ENCODE results near the gene EFNA5. TPM values are rescaled to one million over a fixed set of nuclear protein-coding genes. Genes with fewer than 3 reads are reported as not detected.

The EFNA5 gene
- total and polyA plus RNA-seq, 2 experiments from 2014 or later = 0.64 to 0.86 TPM

DNA sequence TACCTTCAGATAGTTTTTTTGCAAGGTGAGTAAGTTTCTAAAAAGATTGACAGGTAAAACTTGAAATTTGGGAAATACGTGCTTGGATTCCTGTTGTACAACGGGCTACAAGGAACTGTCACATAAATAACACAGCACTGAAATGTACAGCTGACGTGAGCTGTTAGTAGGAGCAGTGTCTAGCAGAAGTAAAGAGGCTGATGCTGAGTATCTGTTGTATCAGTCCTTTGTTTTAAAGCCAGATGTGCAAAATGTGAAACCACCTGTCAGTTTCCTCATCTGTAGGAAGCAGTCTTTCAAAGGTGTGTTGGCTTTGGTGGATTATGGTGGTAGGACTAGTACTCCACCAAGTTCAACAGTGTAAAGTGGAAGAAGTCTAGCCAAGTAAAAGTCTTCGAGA lies 122.3 kb downstream of the EFNA5 start:
- Histone ChIP-seq H3K4me1 (ENCODE audit: insufficient read depth) (peaks cover 8% of the 10 kb centered on the region; the same call in 1 of the 2 replicates), H3K9me2 (ENCODE audit: insufficient read depth) (no peaks in the 10 kb centered on the region), H3K36me3 (ENCODE audit: low read depth) (no peaks in the 10 kb centered on the region), H3K27ac (no peak overlapping the region), H3K9ac (no peak overlapping the region), H3F3A (ENCODE audit: insufficient read depth) (no peaks in the 10 kb centered on the region), H4K20me1 (ENCODE audit: insufficient read depth) (no peaks in the 10 kb centered on the region), H3K27me3 (replicated peaks; ENCODE audit: insufficient read depth) (peaks cover 23% of the 10 kb centered on the region), H3K9me3 (ENCODE audit: low read depth) (no peaks in the 10 kb centered on the region), H3K4me2 (ENCODE audit: unreplicated experiment) (no peak overlapping the region), H3K4me3 (no peak overlapping the region), H2AFZ (no peak overlapping the region), H3K79me2 (ENCODE audit: insufficient read depth) (no peaks in the 10 kb centered on the region)
- in situ Hi-C loops (cut with MboI) = no loop called here
- WGBS, 2 experiments (ENCODE audit: low coverage in 1 of 2, low lambda C conversion rate in 2 of 2, missing lambda C conversion rate in 2 of 2) = 91 to 92% methylated on average over 4 of the region's 4 CpGs
- no peak for DNase-seq
- TF ChIP-seq EZH2phosphoT487 (IDR thresholded peaks at IDR 0.05; ENCODE audit: insufficient read depth, low read depth) (no peak), EZH2 (IDR thresholded peaks at IDR 0.05; ENCODE audit: insufficient read depth, poor library complexity, severe bottlenecking) (no peak)

DNA sequence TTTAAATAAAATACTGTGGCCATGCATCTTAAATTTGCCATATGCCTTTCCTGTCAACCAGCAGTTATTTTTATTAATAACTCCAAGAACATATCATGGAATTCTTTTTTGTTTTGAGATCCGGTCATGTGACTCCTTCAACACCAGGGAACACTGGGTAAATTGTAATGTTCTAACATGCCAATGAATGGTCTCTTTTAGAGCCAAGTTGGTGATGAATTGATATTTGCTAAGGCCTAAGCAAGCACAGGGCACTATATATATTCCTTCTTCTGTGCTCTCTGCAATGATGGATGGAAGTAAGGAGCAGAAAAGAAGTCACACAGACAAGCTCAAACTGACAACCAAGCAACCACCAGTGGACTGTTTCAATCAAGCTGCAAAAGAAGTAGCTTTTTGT lies 124.0 kb downstream of the EFNA5 start:
- no peaks in the 10 kb centered on the region for H3K79me2 ChIP-seq (ENCODE audit: insufficient read depth)
- WGBS, 2 experiments (ENCODE audit: low coverage in 1 of 2, low lambda C conversion rate in 2 of 2, missing lambda C conversion rate in 2 of 2) = 57 to 75% methylated on average over 1 of the region's 1 CpG
- no peak overlapping the region for H3K27ac ChIP-seq

DNA sequence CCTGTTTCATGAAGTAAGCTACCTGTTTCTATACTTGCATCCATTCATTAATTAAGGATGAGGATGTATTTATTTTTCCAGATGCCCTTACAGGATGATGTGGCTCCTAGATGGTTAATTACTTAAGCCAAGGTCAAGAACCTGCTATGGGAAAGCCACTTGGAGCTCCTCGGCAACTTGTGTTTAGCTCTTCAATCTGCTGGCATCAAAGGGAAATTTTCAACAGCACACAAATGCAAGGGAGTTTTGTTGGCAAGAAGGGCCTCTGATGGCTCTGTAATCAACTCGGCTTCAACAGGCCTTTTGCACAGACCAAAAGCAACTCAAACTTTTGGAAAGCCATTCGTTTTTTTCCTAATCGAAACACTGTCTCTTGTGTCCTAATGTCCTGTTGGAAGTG lies 125.3 kb downstream of the EFNA5 start:
- Histone ChIP-seq H3K4me2 (ENCODE audit: unreplicated experiment) (no peak overlapping the region), H2AFZ (no peak overlapping the region), H3K27me3 (replicated peaks; ENCODE audit: insufficient read depth) (peaks cover 23% of the 10 kb centered on the region), H3K9ac (no peak overlapping the region), H3K4me1 (ENCODE audit: insufficient read depth) (peaks cover 6% of the 10 kb centered on the region; the same call in 1 of the 2 replicates), H3K27ac (no peak overlapping the region), H4K20me1 (ENCODE audit: insufficient read depth) (no peaks in the 10 kb centered on the region), H3K9me2 (ENCODE audit: insufficient read depth) (no peaks in the 10 kb centered on the region), H3F3A (ENCODE audit: insufficient read depth) (no peaks in the 10 kb centered on the region), H3K4me3 (no peak overlapping the region), H3K36me3 (ENCODE audit: low read depth) (no peaks in the 10 kb centered on the region), H3K79me2 (ENCODE audit: insufficient read depth) (no peaks in the 10 kb centered on the region), H3K9me3 (ENCODE audit: low read depth) (no peaks in the 10 kb centered on the region)
- WGBS, 2 experiments (ENCODE audit: low coverage in 1 of 2, low lambda C conversion rate in 2 of 2, missing lambda C conversion rate in 2 of 2) = 65 to 68% methylated on average over 4 of the region's 4 CpGs
- DNase-seq = no peak
- in situ Hi-C loops (cut with MboI) = no loop called here
- TF ChIP-seq EZH2 (IDR thresholded peaks at IDR 0.05; ENCODE audit: insufficient read depth, poor library complexity, severe bottlenecking) (no peak), EZH2phosphoT487 (IDR thresholded peaks at IDR 0.05; ENCODE audit: insufficient read depth, low read depth) (no peak)

More for the DNA sequence above, 124.0 kb downstream of the EFNA5 start:
- Histone ChIP-seq H3F3A (ENCODE audit: insufficient read depth) (no peaks in the 10 kb centered on the region), H3K4me1 (ENCODE audit: insufficient read depth) (peaks cover 6% of the 10 kb centered on the region; the same call in 1 of the 2 replicates), H4K20me1 (ENCODE audit: insufficient read depth) (no peaks in the 10 kb centered on the region), H3K9ac (no peak overlapping the region), H3K27me3 (replicated peaks; ENCODE audit: insufficient read depth) (peaks cover 23% of the 10 kb centered on the region), H3K9me3 (ENCODE audit: low read depth) (no peaks in the 10 kb centered on the region), H3K4me3 (no peak overlapping the region), H3K36me3 (ENCODE audit: low read depth) (no peaks in the 10 kb centered on the region), H3K4me2 (ENCODE audit: unreplicated experiment) (no peak overlapping the region), H2AFZ (no peak overlapping the region), H3K9me2 (ENCODE audit: insufficient read depth) (no peaks in the 10 kb centered on the region)
- no peak for TF ChIP-seq EZH2phosphoT487 (IDR thresholded peaks at IDR 0.05; ENCODE audit: insufficient read depth, low read depth)
- no peak for TF ChIP-seq EZH2 (IDR thresholded peaks at IDR 0.05; ENCODE audit: insufficient read depth, poor library complexity, severe bottlenecking)
- DNase-seq = no peak
- in situ Hi-C loops (cut with MboI) = no loop called here

GRCh38 chr5:107544967-107545366 lies 125.8 kb downstream of the EFNA5 start:
- 65 to 70% methylated on average over 6 of the region's 6 CpGs for WGBS, 2 experiments (ENCODE audit: low coverage in 1 of 2, low lambda C conversion rate in 2 of 2, missing lambda C conversion rate in 2 of 2)
- Histone ChIP-seq H3K27ac (no peak overlapping the region), H3K4me2 (ENCODE audit: unreplicated experiment) (no peak overlapping the region), H3F3A (ENCODE audit: insufficient read depth) (no peaks in the 10 kb centered on the region), H3K27me3 (replicated peaks; ENCODE audit: insufficient read depth) (peaks cover 22% of the 10 kb centered on the region), H4K20me1 (ENCODE audit: insufficient read depth) (no peaks in the 10 kb centered on the region), H3K79me2 (ENCODE audit: insufficient read depth) (no peaks in the 10 kb centered on the region), H3K9me2 (ENCODE audit: insufficient read depth) (no peaks in the 10 kb centered on the region), H2AFZ (no peak overlapping the region), H3K4me3 (no peak overlapping the region), H3K9me3 (ENCODE audit: low read depth) (no peaks in the 10 kb centered on the region), H3K4me1 (ENCODE audit: insufficient read depth) (peaks cover 6% of the 10 kb centered on the region; the same call in 1 of the 2 replicates), H3K9ac (no peak overlapping the region), H3K36me3 (ENCODE audit: low read depth) (no peaks in the 10 kb centered on the region)
- TF ChIP-seq EZH2phosphoT487 (IDR thresholded peaks at IDR 0.05; ENCODE audit: insufficient read depth, low read depth) (no peak), EZH2 (IDR thresholded peaks at IDR 0.05; ENCODE audit: insufficient read depth, poor library complexity, severe bottlenecking) (no peak)
- in situ Hi-C loops (cut with MboI) = no loop called here
- DNase-seq = no peak

DNA sequence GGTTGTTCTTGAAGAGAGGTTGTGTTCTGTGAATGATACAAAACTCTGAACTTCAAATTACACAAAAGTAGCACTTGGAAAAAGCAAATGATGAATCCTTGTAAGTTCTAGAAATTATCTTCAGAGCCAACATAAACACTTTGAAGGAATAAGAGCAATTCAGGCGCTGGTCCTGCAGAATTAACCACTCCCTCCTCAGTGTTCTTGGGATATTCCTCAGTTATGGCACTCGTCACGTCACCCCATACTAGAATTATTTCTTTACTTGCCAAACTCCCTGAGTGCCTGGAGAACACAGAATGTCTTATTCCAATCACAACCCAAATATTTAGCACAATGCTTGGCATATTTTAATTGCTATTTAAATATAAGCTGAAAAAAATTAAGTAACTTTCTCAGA lies 126.3 kb downstream of the EFNA5 start:
- Histone ChIP-seq H4K20me1 (ENCODE audit: insufficient read depth) (no peaks in the 10 kb centered on the region), H3K27me3 (replicated peaks; ENCODE audit: insufficient read depth) (peaks cover 20% of the 10 kb centered on the region), H3K4me2 (ENCODE audit: unreplicated experiment) (no peak overlapping the region), H3K9me3 (ENCODE audit: low read depth) (no peaks in the 10 kb centered on the region), H3K79me2 (ENCODE audit: insufficient read depth) (no peaks in the 10 kb centered on the region), H3K36me3 (ENCODE audit: low read depth) (no peaks in the 10 kb centered on the region), H3F3A (ENCODE audit: insufficient read depth) (no peaks in the 10 kb centered on the region), H3K4me3 (no peak overlapping the region), H3K4me1 (ENCODE audit: insufficient read depth) (peaks cover 6% of the 10 kb centered on the region; the same call in 1 of the 2 replicates), H3K9me2 (ENCODE audit: insufficient read depth) (no peaks in the 10 kb centered on the region), H2AFZ (no peak overlapping the region), H3K27ac (no peak overlapping the region), H3K9ac (no peak overlapping the region)
- TF ChIP-seq EZH2phosphoT487 (IDR thresholded peaks at IDR 0.05; ENCODE audit: insufficient read depth, low read depth) = no peak
- no peak for TF ChIP-seq EZH2 (IDR thresholded peaks at IDR 0.05; ENCODE audit: insufficient read depth, poor library complexity, severe bottlenecking)
- in situ Hi-C loops (cut with MboI) = no loop called here
- DNase-seq = no peak
- WGBS, 2 experiments (ENCODE audit: low coverage in 1 of 2, low lambda C conversion rate in 2 of 2, missing lambda C conversion rate in 2 of 2) = 81 to 91% methylated on average over 3 of the region's 3 CpGs
